Left forelimb (tissue), 1 donor: ENCODE results near the gene NKX1-2.

Source experiments
- DNase-seq: peaks from one replicate; pipeline ENCODE4 v3.0.0-alpha.2; 2018; ENCODE audit warnings: low spot score

The NKX1-2 gene

DNA sequence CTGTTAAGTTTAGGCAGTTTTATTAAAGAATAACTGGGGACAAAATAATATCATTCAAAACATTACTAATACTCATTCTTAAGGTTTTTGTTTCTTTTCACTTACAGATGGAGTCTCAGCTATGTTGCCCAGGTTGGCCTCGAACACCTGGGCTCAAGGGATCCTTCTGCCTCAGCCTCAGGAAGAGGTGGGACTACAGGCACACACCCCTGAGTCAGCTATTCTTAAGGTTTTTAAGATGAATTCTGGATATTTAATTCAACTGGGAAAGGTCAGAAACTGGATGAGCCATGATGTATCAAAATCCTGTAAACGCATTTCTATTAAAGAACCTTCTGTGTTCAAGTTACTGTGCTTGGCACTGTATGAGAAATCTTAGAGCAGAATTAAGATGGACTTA, 34.6 kb downstream of the NKX1-2 start:
- DNase-seq, result no peak

DNA sequence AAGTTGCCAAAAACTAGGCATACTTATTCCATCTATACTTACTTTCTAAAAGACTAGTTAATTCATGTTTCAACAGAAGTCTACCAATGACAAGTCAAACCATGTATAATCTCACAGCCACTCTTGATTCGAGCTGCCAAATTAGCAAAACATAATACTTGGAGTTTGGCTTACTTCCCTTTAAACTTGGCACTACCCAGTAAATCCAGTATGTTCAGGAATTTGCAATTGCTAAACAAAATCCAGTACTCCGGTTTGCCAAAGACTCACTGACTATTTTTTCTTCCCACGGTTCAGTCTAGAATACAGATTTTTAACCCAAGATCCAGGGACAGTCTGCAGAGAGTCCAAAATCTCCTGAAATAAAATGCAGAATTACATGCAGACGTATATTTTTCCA, 35.8 kb downstream of the NKX1-2 start:
- DNase-seq, result no peak

DNA sequence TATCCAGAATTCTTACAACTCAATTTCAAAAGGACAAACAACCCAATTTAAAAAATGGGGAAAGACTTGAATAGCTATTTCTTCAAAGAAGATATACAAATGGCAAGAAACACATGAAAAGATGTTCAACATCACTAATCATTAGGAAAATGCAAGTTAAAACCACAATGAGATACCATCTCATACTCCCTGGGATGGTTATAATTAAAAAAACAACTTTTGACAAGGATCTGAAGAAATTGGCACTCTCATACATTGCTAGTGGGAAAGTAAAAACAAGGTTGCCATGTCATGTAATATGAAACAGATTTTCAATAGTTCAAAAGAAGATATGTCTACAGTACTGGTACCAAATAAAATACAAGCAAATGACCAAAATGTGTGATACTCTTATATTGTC, 40.1 kb downstream of the NKX1-2 start:
- DNase-seq, result no peak

- no peak for DNase-seq
Measured at GRCh38 chr10:124408357-124408756, 41.5 kb downstream of the NKX1-2 start.

GRCh38 chr10:124407456-124407855, 42.4 kb downstream of the NKX1-2 start:
- no peak for DNase-seq

- DNase-seq, result no peak
Measured at GRCh38 chr10:124403548-124403947, 46.3 kb downstream of the NKX1-2 start.

- no peak for DNase-seq
Measured at GRCh38 chr10:124402273-124402672, 47.6 kb downstream of the NKX1-2 start.

DNA sequence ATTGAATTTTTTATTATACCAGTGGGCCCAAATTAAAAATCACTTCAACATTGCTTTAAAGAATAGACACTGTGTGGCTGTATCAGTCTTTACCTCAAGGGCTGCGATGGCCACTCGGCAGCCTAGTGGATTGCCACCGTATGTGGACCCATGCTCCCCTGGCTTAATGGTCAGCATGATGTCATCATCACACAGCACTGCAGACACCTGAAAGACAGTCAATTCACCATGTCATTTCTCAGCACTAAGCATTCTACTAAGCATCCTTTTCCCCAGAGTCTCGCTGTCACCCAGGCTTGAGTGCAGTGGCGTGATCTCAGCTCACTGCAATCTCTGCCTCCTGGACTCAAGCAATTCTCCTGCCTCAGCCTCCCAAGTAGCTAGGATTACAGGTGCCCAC, 48.2 kb downstream of the NKX1-2 start:
- no peak for DNase-seq
